GM19468 (cell line): ENCODE results near the gene TRAF4.
"Not testable (repeated sequence)": the region's sequence is repeated elsewhere in the genome, so short reads cannot be mapped to it uniquely, and the experiment has no call there.

Source experiments
- ATAC-seq: cut with Tn5 transposase; IDR thresholded peaks from one replicate; pipeline ENCODE4 v1.9.1; 2021; ENCODE audit warnings: mild to moderate bottlenecking, moderate library complexity, moderate number of reproducible peaks; ENCODE audit not compliant: unreplicated experiment; ENCODE audit errors: extremely low read depth

TRAF4 gene

DNA sequence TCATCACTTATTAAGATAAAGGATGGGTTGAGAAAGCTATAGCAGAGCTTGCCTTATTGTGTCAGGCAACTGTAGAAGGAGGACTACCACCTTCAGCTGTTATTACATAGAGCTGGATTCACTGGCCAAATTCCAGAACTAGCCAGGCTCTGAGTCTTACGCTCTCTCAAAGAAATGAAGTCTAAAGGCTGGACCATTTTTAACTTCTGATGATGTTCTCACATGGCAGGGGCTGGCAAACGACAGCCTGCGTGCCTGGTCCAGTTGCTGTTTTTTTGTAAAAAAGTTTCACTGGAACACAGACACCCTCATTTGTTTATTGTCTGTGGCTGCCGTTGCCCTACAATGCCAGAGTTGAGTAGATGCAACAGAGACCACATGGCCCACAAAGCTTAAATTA lies 21.2 kb downstream of the TRAF4 start:
- no peak for ATAC-seq

DNA sequence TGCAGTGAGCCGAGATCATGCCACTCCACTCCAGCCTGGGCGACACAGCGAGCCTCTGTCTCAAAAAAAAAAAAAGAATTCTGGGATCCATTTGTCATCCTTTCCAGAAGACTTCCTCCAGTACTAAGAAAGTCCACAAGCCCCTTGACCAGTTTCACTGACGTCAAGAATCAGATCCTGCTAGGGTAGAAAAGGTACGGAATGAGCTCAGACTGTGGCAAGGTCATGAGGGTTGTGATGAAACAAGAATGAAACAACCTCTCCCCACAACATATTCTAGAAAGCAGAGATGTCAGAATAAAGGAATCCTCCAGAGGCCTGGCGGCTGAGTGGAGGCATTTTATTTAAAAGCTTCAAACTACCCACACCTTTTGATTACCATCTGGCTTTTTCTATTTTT lies 29.9 kb downstream of the TRAF4 start:
- no peak for ATAC-seq

DNA sequence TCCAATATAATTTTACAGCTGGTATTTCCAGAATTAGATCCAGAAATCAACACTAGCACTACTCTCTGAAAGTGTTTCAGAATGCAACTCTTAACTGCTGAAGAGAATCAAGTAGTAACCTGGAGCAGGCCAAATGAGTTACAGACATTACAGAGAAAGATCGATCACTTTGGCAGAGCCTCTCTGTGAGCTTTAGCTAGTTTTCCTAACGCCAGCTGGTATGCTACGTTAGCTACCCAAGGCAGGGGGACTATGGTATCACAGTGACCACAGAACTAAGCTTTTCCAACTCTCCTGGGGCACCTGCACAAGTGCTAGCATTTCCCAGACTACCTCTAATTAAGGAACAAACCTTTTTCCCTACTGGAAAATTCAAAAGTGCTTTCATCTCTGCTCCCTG lies 30.4 kb downstream of the TRAF4 start:
- no peak for ATAC-seq

DNA sequence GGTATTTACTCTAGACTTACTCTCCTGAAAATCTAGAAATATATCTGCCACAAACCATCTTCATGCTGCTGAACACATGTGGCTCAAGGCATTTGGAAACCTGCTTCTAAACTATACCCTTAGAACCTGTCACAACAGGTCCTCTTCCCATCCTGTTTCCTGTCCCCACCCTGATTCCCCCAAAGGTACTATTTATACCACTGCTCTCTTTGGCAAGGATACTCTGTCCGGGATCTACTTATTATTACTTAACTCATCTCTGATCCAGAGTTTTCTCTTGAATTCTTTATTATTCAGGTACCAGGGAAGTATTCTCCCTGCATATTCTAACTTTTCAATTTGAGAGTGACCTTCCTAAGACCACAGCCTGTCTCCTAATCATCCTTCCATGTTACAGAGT lies 33.4 kb downstream of the TRAF4 start:
- no peak for ATAC-seq

DNA sequence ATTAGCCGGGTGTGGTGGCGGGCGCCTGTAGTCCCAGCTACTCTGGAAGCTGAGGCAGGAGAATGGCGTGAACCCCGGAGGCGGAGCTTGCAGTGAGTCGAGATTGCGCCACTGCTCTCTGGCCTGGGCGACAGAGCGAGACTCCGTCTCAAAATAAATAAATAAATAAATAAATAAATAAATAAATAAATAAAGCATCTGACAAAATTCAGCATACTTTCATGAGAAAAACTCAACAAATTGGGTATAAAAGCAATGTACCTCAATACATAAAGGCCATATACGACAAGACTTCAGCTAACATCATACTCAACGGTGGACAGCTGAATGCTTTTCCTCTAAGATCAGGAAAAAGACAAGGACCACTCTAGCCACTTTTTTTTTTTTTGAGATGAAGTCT lies 35.8 kb downstream of the TRAF4 start:
- not testable (repeated sequence) for ATAC-seq

DNA sequence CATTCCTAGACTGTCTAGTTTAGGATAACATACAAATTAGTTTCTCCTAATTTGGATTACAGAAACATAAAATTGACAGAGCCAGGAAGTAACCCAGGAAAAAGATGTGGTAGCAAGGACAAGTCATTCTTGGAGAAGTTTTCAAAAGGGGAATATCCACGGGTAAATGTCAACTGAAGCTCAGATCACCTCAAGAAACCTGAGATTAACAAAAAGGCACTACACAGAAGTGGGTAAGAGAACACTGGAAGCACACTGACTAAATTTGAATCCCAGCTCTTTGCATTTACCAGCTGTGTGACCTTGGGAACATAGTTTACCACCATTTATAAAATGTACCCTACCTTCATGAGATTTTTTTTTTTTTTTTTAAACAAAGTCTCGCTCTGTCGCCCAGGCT lies 39.4 kb downstream of the TRAF4 start:
- ATAC-seq: no peak

DNA sequence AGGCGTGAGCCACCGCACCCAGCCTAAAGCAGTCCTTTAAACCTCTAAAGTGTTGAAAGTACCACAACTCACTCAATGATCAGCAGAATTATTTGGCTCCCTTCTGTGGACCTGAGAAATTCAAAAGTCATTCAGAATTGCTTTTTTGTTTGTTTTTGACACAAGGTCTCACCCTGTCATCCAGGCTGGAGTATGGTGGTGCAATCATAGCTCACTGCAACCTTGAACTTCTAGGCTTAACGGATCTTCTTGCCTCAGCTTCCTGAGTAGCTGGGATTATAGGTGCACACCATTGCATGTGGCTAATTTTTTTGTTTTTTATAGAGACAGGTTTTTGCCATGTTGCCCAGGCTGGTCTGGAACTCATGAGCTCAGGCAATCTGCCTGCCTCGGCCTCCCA lies 44.3 kb downstream of the TRAF4 start:
- ATAC-seq: no peak

DNA sequence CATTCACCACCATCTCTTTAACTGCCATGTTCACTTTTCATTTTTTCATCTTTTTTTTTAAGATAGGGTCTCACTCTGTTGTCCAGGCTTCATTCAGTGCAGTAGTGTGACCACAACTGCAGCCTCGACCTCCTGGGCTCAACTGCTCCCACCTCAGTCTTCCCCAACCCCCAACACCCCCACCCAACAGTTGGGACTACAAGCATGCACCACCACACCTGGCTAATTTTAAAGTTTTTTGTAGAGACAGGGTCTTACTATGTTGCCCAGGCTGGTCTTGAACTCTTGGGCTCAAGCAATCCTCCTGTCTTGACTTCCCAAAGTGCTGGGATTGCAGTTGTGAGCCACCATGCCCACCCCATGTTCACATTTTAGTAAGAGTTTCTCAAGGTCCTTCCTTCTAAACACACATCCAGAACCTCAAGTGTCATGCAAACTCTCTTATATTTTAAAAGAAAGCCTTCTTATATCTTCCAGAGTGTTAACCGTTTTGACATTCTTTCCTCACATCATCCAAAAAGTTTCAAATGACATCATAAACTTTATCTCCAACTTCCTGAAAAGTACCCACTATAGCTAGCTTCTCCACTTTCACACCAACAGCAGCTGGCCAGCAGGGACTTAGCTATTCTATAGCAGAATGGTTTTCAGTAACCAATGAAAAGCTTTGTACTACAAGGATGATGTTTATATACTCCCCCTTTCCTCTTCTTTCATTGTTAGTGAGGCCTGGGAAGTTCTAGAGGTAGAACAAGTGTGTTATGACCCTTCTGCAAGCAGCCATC lies 49.3 kb downstream of the TRAF4 start:
- ATAC-seq: no peak

DNA sequence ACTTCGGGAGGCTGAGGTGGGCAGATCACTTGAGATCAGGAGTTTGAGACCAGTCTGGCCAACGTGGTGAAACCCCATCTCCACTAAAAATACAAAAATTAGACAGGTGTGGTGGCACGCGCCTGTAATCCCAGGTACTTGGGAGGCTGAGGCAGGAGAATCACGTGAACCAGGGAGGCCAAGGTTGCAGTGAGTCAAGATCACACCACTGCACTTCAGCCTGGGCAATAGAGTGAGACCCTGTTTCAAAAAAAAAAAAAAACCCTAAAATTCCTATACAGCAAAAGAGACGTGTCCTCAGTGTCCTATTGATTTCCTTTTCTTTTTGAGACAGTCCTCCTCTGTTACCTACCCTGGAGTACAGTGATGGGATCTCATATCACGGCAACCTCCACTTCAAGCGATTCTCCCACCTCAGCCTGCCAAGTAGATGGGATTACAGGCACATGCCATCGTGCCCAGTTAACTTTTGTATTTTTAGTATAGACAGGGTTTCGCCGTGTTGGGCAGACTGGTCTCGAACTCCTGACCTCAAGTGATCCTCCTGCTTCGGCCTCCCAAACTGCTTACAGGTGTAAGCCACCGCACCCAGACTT lies 51.1 kb downstream of the TRAF4 start:
- not testable (repeated sequence) for ATAC-seq

DNA sequence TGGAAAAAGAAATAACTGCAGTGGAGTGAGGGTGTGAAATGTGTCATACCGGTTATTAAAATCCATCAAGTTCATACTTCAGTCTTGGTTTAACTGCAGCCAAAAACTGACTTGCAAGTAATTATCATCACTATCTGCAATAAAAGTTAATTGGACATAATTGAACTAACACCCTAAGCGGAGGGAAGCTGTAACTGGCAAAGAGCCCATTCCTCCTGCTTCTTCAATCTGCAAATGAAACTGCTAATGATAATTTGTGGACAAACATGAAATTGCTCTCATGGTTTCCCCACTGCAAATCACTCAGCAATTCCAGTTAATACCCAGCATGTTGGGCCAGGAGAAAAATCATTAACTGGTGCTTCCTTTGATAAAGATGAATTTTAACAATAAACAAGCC lies 52.3 kb downstream of the TRAF4 start:
- ATAC-seq: no peak
